Peyer's patch (tissue), 4 donors: Measurements from ENCODE around the gene MTHFSD. TPM values are rescaled to one million over a fixed set of nuclear protein-coding genes. Genes with fewer than 3 reads are reported as not detected.

Source experiments
- DNase-seq, 3 donors: peaks; one replicate each; pipeline ENCODE4 v3.0.0-alpha.2; 2017 to 2019
- H3K27ac ChIP-seq, 4 donors: fragments of 200-600 bp; sonication (generic); one replicate each; pipeline ENCODE4 v1.5.1; 2016 to 2019
- H3K27me3 ChIP-seq, 2 donors: fragments of 200-600 bp; sonication (generic); one replicate each; pipeline ENCODE4 v1.5.1; 2019
- H3K36me3 ChIP-seq, 3 donors: fragments of 200-600 bp; sonication (generic); one replicate each; pipeline ENCODE4 v1.5.1; 2016 to 2019
- H3K4me1 ChIP-seq, 4 donors: fragments of 200-600 bp; sonication (generic); one replicate each; pipeline ENCODE4 v1.5.1; 2016 to 2019
- H3K4me3 ChIP-seq, 4 donors: fragments of 200-600 bp; sonication (generic); 1 replicate in 3 of 4; 2 replicates in 1 of 4; pipeline ENCODE4 v1.5.1; 2016 to 2019; ENCODE audit warnings: mild to moderate bottlenecking in 1 of 4
- H3K9me3 ChIP-seq, 4 donors: fragments of 200-600 bp; sonication (generic); one replicate each; pipeline ENCODE4 v1.5.1; 2016 to 2019; ENCODE audit warnings: mild to moderate bottlenecking in 1 of 4
- POLR2A ChIP-seq, 2 donors: fragments of 450-650 bp; IDR thresholded peaks; one replicate each; pipeline ENCODE4 v1.5.1; 2017; ENCODE audit warnings: antibody characterized with exemption in 2 of 2, mild to moderate bottlenecking in 2 of 2, moderate library complexity in 2 of 2
- total RNA-seq, 4 donors: library from RNA; depleted of rRNA; stranded (reverse); fragments of >200 nt; gene quantifications; one replicate each; pipeline ENCODE4 v1.1.0, GENCODE V29; 2016
- TF ChIP-seq, protein P1 (sequence below), 6 experiments: fragments of 450-650 bp in 4 of 6; fragments of 200-600 bp in 2 of 6; sonication (generic) in 1 of 6; IDR thresholded peaks; one replicate each; pipeline ENCODE4 v1.5.1; 2017 to 2019; ENCODE audit warnings: antibody characterized with exemption in 6 of 6, mild to moderate bottlenecking in 3 of 6, moderate library complexity in 1 of 6

MTHFSD gene
- total RNA-seq, 4 donors from 2014 or later: 18.2 to 35.4 (median 21.9) TPM

DNA sequence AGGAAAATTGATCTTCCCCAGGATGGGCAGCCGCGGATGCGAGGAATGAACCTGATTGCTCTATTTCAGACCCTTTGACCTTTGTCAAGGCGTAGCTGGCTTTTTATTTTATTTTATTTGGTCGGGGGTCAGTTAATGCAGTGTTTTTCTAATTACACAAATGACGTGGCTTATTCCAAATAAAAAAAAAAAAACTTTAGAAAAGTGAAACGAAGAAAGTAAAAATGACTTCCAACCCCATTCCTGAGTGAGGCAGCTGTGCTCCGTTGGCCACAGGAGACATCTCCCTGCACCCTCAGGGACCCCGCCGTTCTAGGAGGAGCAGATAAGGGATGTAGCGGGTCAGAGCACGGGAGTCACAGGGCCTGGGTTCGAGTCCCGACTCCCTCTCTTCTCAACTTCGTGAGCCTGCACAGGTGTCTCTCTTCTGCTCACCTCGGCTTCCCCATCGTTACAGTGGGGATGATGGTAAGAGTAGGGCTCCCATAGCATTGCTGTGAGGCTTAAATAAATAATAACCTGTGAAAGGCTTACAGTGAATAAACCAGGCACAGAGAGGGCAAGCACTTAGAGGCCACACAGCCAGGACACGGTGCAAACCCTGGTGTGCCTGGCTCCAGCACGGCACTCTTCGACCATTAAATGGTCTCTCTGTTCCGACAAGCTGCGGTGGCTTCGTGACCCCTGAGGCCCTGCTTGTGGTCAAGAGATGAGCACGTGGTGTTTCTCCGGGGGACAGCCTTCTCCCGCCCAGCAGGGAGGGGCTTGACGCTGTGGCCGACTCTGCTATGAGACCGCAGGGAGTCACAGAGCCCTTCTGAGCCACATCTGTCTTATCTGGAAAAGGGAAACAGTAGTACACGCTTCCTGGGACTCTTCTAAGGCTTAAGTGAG lies 34.5 kb downstream of the MTHFSD start:
- H3K27me3 ChIP-seq: no peaks in the 10 kb centered on the region
- H3K4me3 ChIP-seq: peak overlapping the region in 2 of 4 donors; percentile 20 to 24

DNA sequence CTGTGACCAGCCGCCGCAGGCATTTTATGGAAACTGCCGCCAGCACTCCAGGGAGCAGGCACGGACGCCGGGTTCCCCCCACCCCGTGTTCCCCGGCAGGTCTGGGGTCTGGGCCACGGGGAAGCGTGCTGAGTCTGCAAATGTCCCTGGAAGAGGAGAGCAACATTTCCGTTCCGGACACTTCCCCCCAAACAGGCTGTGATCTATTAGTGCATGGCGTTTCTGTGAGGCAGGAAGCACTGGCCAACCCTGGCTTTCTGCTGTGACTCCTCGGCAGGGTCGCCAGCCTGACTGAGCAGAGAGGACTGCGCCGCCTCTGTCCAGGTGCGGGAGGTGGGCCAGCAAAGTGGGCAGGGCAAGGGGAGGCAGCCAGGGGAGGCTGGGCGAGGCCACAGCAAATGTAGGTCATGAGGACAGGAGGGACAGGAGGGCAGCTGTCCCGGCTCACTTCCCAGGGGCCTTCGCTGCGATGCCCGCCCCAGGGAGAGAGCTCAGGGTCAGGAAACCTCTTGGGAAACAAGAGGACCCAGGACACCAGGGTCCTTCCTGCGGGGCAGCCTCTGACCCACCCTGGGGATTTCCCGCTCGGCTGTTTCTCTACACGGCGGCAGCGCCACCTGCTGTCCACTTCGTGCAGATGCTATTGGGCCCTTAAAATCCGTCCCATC lies 35.3 kb downstream of the MTHFSD start:
- Histone ChIP-seq H3K9me3 (no peaks in the 10 kb centered on the region), H3K27ac (peak overlapping the region in 2 of 4 donors; percentile 84 to 99), H3K4me1 (peaks cover 0 to 25% (median 6%) of the 10 kb centered on the region in 4 donors), H3K36me3 (no peaks in the 10 kb centered on the region), H3K27me3 (no peaks in the 10 kb centered on the region), H3K4me3 (peak overlapping the region in 2 of 4 donors; percentile 20 to 24)
- DNase-seq: peak; percentile 51 to 85 (median 72)
- TF ChIP-seq, protein P1, sequence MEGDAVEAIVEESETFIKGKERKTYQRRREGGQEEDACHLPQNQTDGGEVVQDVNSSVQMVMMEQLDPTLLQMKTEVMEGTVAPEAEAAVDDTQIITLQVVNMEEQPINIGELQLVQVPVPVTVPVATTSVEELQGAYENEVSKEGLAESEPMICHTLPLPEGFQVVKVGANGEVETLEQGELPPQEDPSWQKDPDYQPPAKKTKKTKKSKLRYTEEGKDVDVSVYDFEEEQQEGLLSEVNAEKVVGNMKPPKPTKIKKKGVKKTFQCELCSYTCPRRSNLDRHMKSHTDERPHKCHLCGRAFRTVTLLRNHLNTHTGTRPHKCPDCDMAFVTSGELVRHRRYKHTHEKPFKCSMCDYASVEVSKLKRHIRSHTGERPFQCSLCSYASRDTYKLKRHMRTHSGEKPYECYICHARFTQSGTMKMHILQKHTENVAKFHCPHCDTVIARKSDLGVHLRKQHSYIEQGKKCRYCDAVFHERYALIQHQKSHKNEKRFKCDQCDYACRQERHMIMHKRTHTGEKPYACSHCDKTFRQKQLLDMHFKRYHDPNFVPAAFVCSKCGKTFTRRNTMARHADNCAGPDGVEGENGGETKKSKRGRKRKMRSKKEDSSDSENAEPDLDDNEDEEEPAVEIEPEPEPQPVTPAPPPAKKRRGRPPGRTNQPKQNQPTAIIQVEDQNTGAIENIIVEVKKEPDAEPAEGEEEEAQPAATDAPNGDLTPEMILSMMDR (IDR thresholded peaks at IDR 0.05): peak; percentile 63 to 87 (median 78)
- peak in 1 of 2 donors; percentile 7 for TF ChIP-seq POLR2A (IDR thresholded peaks at IDR 0.05)

More for the DNA sequence above, 34.5 kb downstream of the MTHFSD start:
- Histone ChIP-seq H3K9me3 (no peaks in the 10 kb centered on the region), H3K36me3 (no peaks in the 10 kb centered on the region), H3K27ac (peak overlapping the region in 2 of 4 donors; percentile 84 to 99), H3K4me1 (peaks cover 0 to 25% (median 6%) of the 10 kb centered on the region in 4 donors)
- no peak for TF ChIP-seq POLR2A (IDR thresholded peaks at IDR 0.05)
- TF ChIP-seq, protein P1 (IDR thresholded peaks at IDR 0.05): no peak
- DNase-seq: no peak

DNA sequence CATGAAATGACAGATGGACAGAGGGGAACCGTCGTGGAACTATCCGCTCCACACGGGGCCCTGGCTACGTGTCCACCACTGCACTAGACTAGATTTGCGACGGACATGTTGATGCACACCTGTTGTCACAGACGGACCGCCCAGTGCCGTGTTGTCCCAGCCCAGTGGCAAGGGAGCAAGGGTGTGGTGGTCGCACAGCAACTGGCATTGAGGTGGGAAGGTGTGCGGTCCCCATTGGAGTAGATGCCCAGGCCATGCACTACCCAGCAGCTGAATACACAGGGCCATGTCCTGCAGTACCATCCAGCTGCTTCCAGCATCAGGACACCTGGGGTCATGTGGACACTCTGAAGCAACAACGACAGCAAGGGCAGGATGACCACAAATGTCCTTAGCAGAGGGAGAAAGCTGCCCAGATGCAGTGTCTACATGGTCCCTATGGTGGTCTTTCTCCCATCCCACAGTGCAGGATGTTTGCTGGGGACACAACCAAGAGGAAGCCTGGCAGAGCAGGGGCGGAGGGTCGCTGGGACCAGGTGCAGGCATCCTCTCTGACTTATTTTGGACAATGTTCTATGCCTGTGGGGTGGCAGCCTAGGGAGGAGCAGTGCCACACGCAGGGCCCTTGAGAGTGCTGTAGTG lies 35.9 kb downstream of the MTHFSD start:
- peak in 1 of 3 donors; percentile 48 for DNase-seq
- Histone ChIP-seq H3K4me3 (no peak overlapping the region), H3K4me1 (peaks cover 0 to 25% (median 6%) of the 10 kb centered on the region in 4 donors), H3K27me3 (no peaks in the 10 kb centered on the region), H3K36me3 (no peaks in the 10 kb centered on the region), H3K9me3 (no peaks in the 10 kb centered on the region), H3K27ac (peak overlapping the region in 2 of 4 donors; percentile 84 to 99)
- TF ChIP-seq, protein P1 (IDR thresholded peaks at IDR 0.05): no peak
- TF ChIP-seq POLR2A (IDR thresholded peaks at IDR 0.05): no peak

DNA sequence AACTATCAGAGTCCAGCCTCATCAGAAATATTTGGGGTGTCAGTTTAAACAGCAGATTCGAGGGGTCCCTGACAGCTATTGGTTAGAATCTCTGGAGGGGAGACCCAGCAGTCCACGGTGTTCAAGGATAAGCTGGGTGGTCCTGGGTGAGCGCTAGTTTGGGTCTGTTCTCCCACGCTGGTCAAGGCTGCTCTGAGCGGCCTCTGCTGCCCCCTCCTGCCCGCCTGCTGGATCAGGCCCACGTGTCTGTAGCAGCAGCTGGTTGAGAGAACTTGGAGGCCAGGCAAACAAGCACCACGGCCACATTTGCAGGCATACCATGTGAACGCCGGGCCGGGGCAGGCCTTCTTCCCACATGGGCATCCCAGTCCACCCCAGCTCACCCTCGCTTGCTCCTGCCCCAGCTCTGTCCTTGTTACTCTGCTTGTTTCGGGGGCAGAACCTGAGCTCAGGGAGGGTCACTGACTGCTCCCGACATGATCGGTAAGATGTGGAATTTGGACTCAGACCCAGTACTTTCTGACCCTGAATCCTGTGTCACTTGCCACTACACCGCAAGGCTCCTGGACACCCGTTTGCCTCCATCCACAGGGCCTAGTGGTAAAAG lies 37.3 kb downstream of the MTHFSD start:
- Histone ChIP-seq H3K36me3 (peaks cover 0 to 4% (median 0%) of the 10 kb centered on the region in 3 donors), H3K4me3 (peak overlapping the region in 1 of 4 donors; percentile 60), H3K9me3 (no peaks in the 10 kb centered on the region), H3K27ac (peak overlapping the region; percentile 64 to 99 (median 77)), H3K4me1 (peaks cover 0 to 25% (median 6%) of the 10 kb centered on the region in 4 donors), H3K27me3 (no peaks in the 10 kb centered on the region)
- peak; percentile 31 to 76 (median 65) for DNase-seq
- no peak for TF ChIP-seq POLR2A (IDR thresholded peaks at IDR 0.05)
- TF ChIP-seq, protein P1 (IDR thresholded peaks at IDR 0.05): peak in 5 of 6 experiments; percentile 11 to 63 (median 55)

DNA sequence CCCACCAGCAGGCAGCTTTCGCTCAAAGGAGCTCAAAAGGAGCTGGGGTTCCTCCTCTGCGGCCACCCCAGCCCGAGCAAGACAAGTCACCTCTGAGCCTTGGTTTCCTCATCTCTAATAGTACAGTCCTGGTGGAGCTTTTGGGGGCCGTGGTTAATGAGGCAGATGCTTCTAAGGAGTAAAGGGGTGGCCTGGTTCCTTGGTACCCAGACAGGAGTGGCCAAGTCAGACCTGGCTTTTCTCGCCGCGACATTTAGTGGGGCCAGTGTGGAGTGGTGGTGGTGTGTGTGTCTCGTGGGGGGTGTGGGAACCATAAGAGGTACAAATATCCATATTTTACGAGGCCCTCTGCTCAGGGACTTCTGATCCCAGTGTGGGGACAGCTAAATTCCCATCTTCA lies 38.0 kb downstream of the MTHFSD start:
- H3K27ac ChIP-seq: peak overlapping the region; percentile 64 to 99 (median 77)
- H3K4me3 ChIP-seq: peak overlapping the region in 1 of 4 donors; percentile 60
- H3K4me1 ChIP-seq: peaks cover 0 to 25% (median 6%) of the 10 kb centered on the region in 4 donors
- DNase-seq: peak in 1 of 3 donors; percentile 44
- H3K27me3 ChIP-seq: no peaks in the 10 kb centered on the region
- H3K9me3 ChIP-seq: no peaks in the 10 kb centered on the region
- H3K36me3 ChIP-seq: peaks cover 0 to 4% (median 0%) of the 10 kb centered on the region in 3 donors
- TF ChIP-seq, protein P1 (IDR thresholded peaks at IDR 0.05): no peak
- no peak for TF ChIP-seq POLR2A (IDR thresholded peaks at IDR 0.05)
